ENCODE measurements around the gene APBA2. TPM values are rescaled to one million over a fixed set of nuclear protein-coding genes. Genes with fewer than 3 reads are reported as not detected.
A peak's percentile ranks its signal among the peaks of the same experiment; 100 is the strongest.

APBA2 gene
- total and polyA plus RNA-seq, 5 donors = 0.17 to 0.95 (median 0.38) TPM

DNA sequence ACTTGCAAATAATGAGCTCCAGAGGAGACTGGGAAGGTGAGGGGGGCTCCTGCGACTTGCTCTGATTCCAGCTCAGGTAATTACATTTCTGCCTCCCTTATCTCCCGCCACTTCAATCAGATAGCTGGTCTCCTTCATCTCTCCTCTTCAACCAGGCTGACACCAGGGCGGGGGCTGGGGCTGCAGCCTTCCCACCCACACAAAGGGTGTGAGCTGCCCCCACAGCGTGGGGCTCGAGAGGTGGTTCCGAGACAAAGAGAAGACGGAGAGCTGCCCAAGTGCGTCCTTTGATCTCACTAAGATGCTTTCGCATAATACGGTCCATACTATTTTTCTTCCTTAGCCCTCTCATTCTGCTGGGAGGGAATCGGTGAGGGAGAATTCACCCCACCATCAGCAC lies 244.2 kb downstream of the APBA2 start:
- Histone ChIP-seq H3K27me3 (ENCODE audit: control insufficient read depth, insufficient read depth) (no peaks in the 10 kb centered on the region), H3K4me1 (ENCODE audit: control insufficient read depth, insufficient read depth, low read length) (no peaks in the 10 kb centered on the region), H3K27ac (ENCODE audit: low read length) (no peak overlapping the region), H3K4me3 (ENCODE audit: low read length) (no peak overlapping the region), H3K9me3 (ENCODE audit: control insufficient read depth, low read length) (no peaks in the 10 kb centered on the region)
- peak in 1 of 3 donors; percentile 21 for DNase-seq
- ATAC-seq = no peak
- WGBS = 63% methylated on average over 11 of the region's 11 CpGs
- intact Hi-C loops (cut with DNase I) = loop anchor here in 1 of 4 donors (10.0 kb wide), 1 partner anchor 55 kb away; no protein-coding TSS in a partner anchor

DNA sequence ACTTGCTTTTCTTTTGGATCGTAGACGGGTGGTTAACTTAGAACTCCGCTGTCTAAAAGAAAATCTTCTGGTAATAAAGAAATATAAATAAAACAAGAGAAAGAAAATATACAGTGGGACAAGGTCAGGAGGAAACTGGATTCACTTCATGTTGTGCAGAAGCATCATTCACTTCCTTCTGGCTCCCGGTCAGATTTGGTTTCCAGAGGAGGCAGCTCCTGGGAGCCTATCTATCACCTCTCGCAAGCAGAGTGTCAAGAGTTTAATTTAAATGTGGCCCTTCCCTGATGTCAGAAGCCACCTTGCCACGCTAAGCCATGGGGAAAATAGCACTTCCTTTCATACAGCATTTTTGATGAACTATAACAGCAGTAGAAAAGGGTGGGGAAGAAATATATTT lies 244.7 kb downstream of the APBA2 start:
- WGBS = 53% methylated on average over 6 of the region's 6 CpGs
- H3K4me3 ChIP-seq (ENCODE audit: low read length) = no peak overlapping the region
- DNase-seq (no peak), ATAC-seq (no peak)
- no peaks in the 10 kb centered on the region for H3K27me3 ChIP-seq (ENCODE audit: control insufficient read depth, insufficient read depth)
- H3K4me1 ChIP-seq (ENCODE audit: control insufficient read depth, insufficient read depth, low read length) = no peaks in the 10 kb centered on the region
- H3K9me3 ChIP-seq (ENCODE audit: control insufficient read depth, low read length) = no peaks in the 10 kb centered on the region
- intact Hi-C loops (cut with DNase I) = no loop called here
- no peak overlapping the region for H3K27ac ChIP-seq (ENCODE audit: low read length)

DNA sequence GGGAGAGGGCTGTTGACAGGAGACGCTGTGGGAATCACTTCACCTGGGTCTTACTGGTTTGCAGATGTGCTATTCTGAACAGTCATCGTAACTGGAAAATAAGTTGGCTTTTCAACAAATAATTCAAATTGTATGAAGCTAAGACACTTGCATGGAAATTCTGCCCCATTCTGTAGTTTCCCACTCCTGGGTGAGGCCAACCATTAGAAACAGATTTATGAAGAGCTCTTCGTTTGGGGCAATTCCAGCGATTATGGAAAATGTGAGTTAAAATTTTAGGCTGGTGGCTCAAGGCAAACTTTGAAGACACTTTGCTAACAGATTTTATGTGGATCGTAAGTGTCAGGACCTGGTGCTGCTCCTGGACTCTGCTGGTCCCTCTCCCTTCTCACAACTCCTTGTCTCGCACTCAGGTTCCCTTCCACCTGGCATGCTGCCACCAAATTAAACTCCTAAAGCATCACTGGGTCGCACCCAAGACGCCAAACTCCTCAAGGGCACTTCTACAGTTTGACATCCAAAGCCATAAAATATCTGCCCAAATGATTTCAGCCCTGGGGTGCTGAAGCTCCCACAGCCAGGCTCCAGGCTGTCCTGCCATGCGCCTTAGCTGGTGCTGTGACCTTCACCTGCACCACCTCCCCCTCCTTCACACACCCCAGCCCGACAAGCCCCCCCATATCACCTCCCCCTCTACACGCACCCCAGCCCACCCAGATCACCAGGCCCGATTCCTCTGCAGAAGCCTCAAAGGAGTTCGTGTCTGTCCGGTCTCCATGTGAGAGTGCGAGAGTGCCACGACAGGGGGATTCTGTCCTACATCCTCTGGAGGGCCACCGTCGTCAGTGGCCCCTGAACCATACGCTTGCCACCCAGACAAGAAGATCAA lies 245.4 kb downstream of the APBA2 start:
- H3K4me1 ChIP-seq (ENCODE audit: control insufficient read depth, insufficient read depth, low read length) = no peaks in the 10 kb centered on the region
- intact Hi-C loops (cut with DNase I) = no loop called here
- DNase-seq = peak in 1 of 3 donors; percentile 14

DNA sequence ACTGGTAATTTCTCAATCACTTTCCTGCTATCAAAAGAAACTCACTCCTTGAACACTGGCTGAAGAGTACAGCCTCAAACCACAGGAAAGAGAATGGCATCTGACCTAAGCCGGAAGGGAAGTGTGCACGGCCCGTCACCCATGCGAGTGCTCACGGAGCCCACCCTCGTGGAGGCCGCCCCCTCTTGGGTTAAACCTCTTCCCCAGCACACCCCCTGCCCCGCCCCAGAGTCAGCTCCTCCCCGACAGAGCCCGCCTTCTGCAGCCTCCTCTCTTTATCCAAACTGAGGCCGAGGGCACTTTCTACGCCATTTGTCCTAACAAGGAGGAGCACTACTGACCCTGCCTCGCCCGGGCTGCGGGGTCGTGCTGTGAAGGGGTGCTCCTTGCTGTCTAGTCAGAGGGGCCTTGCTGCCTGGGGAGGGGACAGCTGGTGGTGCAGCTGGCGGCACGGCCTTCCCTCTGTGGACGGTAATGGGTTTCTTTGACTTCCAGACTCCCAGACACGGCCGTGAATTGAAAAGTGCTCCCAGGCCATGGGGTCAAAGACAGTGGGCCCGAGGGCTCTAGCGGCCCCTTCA lies 246.2 kb downstream of the APBA2 start:
- no peaks in the 10 kb centered on the region for H3K4me1 ChIP-seq (ENCODE audit: control insufficient read depth, insufficient read depth, low read length)
- ATAC-seq (no peak), DNase-seq (peak in 1 of 3 donors; percentile 46)
- H3K27me3 ChIP-seq (ENCODE audit: control insufficient read depth, insufficient read depth) = no peaks in the 10 kb centered on the region
- H3K9me3 ChIP-seq (ENCODE audit: control insufficient read depth, low read length) = no peaks in the 10 kb centered on the region
- intact Hi-C loops (cut with DNase I) = no loop called here
- no peak overlapping the region for H3K4me3 ChIP-seq (ENCODE audit: low read length)
- H3K27ac ChIP-seq (ENCODE audit: low read length) = no peak overlapping the region
- WGBS = 61% methylated on average over 23 of the region's 23 CpGs

More for the DNA sequence above, 245.4 kb downstream of the APBA2 start:
- no peaks in the 10 kb centered on the region for H3K9me3 ChIP-seq (ENCODE audit: control insufficient read depth, low read length)
- no peak overlapping the region for H3K27ac ChIP-seq (ENCODE audit: low read length)
- no peak for ATAC-seq
- H3K4me3 ChIP-seq (ENCODE audit: low read length) = no peak overlapping the region
- 68% methylated on average over 19 of the region's 19 CpGs for WGBS
- H3K27me3 ChIP-seq (ENCODE audit: control insufficient read depth, insufficient read depth) = no peaks in the 10 kb centered on the region

DNA sequence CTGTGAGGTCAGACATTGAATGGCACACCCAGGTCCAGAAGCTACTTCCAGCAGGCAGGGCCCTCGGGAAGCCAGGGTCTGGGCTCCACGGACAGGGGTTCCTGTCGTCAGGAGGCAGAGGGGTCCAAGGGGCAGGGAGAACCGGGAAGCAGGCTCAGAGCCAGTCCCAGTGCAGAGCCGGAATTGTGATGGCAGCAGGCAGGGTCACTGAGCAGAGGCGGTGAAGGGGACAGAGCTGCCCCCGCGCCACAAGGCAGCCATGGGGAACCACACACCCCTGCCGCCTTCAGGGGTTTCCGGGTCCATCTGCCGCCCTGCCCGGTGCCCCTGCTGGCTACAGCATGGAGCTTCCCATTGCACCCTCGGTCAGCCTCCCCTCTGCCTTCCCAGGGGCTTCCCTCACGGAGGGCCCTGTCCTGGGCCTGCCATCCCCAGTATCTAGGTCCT lies 247.0 kb downstream of the APBA2 start:
- Histone ChIP-seq H3K9me3 (ENCODE audit: control insufficient read depth, low read length) (no peaks in the 10 kb centered on the region), H3K4me1 (ENCODE audit: control insufficient read depth, insufficient read depth, low read length) (no peaks in the 10 kb centered on the region), H3K27me3 (ENCODE audit: control insufficient read depth, insufficient read depth) (no peaks in the 10 kb centered on the region), H3K4me3 (ENCODE audit: low read length) (no peak overlapping the region), H3K27ac (ENCODE audit: low read length) (no peak overlapping the region)
- intact Hi-C loops (cut with DNase I) = no loop called here
- DNase-seq (peak in 1 of 3 donors; percentile 6), ATAC-seq (no peak)
- 76% methylated on average over 14 of the region's 14 CpGs for WGBS

DNA sequence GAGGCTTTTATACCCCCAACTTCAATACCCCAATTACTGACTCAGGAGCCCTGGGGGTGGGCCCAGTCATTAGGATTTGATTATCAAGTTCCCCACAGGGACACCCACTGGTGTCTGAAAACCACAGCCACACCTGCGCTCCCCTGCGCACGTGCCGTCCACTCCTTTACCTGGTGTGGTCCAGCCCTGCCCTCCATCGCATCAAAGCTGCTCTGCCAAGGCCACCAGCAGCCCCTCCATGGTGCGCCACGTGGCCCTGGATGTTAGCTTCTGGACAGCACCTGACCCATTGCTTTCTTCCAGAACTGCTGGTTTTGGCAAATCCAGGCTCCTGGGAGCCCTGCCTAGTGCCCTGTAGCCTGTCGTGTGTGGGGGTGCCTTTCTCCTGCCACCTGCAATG lies 247.5 kb downstream of the APBA2 start:
- Histone ChIP-seq H3K4me3 (ENCODE audit: low read length) (no peak overlapping the region), H3K4me1 (ENCODE audit: control insufficient read depth, insufficient read depth, low read length) (no peaks in the 10 kb centered on the region), H3K27me3 (ENCODE audit: control insufficient read depth, insufficient read depth) (no peaks in the 10 kb centered on the region), H3K9me3 (ENCODE audit: control insufficient read depth, low read length) (no peaks in the 10 kb centered on the region), H3K27ac (ENCODE audit: low read length) (no peak overlapping the region)
- WGBS = 81% methylated on average over 8 of the region's 8 CpGs
- intact Hi-C loops (cut with DNase I) = no loop called here
- no peak for ATAC-seq
- peak in 1 of 3 donors; percentile 30 for DNase-seq

DNA sequence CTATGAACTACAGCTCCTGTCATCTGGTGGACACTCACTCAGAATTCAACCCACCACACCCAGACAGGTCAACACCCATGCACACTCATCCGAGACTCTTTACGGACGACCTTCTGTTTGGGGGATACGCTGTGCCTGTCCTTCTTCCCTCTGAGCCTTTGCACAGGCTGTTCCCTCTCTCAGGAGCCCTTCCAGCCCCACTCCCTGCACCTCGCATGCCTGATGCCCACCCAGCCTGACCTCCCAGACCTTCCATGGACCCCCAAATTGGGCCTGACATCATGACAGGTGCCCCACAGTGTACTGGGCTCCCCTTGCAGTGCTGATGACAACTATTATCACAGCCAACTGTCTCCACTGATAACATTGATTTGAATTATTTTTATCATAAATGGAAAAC lies 248.0 kb downstream of the APBA2 start:
- DNase-seq (no peak), ATAC-seq (no peak)
- H3K27me3 ChIP-seq (ENCODE audit: control insufficient read depth, insufficient read depth) = no peaks in the 10 kb centered on the region
- no peaks in the 10 kb centered on the region for H3K9me3 ChIP-seq (ENCODE audit: control insufficient read depth, low read length)
- intact Hi-C loops (cut with DNase I) = no loop called here
- no peaks in the 10 kb centered on the region for H3K4me1 ChIP-seq (ENCODE audit: control insufficient read depth, insufficient read depth, low read length)
- no peak overlapping the region for H3K4me3 ChIP-seq (ENCODE audit: low read length)
- H3K27ac ChIP-seq (ENCODE audit: low read length) = no peak overlapping the region
- 89% methylated on average over 5 of the region's 5 CpGs for WGBS

DNA sequence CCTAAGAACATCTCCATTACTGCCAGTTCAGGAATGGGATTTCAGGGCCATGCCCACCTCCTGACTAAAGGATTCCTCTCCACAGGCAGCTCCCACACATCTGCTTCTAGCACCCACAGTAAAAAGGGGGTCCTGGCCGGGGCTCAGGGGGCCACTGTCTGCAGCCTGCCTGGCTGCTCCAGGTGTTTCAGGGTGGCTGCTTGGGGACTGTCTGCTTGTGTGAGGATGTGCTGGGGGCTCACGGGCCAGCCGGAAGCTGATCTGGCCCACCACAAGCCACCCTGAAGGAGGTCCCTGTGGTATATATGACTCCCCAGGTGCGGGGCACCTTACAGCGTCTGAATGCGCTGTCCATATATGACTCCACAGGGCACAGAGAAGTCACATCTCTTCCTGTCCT lies 248.5 kb downstream of the APBA2 start:
- no peaks in the 10 kb centered on the region for H3K27me3 ChIP-seq (ENCODE audit: control insufficient read depth, insufficient read depth)
- H3K4me1 ChIP-seq (ENCODE audit: control insufficient read depth, insufficient read depth, low read length) = no peaks in the 10 kb centered on the region
- H3K4me3 ChIP-seq (ENCODE audit: low read length) = no peak overlapping the region
- H3K27ac ChIP-seq (ENCODE audit: low read length) = no peak overlapping the region
- H3K9me3 ChIP-seq (ENCODE audit: control insufficient read depth, low read length) = no peaks in the 10 kb centered on the region
- DNase-seq (peak in 1 of 3 donors; percentile 16), ATAC-seq (no peak)
- WGBS = 90% methylated on average over 6 of the region's 6 CpGs
- intact Hi-C loops (cut with DNase I) = no loop called here

DNA sequence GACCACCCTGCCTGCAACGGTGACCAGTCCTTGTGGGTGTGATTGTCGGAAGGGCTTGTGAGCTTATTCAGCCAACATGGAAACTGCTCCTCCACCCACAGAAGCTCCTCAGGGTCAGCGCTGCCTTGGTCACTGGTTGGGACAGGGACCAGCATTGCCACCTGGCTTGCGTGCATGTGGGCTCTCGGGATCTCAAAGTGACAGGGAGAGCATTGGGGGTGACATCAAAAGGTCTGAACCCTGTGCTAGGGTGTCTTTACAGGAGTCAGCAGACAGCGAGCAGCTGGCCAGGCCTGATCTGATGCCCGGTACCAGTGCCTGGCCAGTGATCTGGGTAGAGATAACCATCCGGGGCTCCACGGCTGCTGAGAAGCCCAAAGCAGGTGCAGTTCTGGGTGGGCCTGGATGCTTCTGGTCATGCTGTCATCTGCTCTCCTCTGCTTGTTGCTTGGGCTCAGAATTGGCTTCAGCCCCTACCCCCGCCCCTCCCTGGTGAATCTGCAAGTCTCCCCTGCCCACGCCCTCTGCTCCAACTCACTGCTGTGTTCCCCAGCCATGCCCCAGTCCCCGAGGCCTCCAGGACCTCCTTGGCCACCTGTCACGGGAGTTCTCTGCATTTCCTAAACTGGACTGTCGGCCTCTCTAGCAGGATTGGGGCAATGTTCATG lies 249.0 kb downstream of the APBA2 start:
- H3K27me3 ChIP-seq (ENCODE audit: control insufficient read depth, insufficient read depth) = no peaks in the 10 kb centered on the region
- no peak for ATAC-seq
- H3K4me3 ChIP-seq (ENCODE audit: low read length) = no peak overlapping the region
- WGBS = 82% methylated on average over 14 of the region's 14 CpGs
- H3K4me1 ChIP-seq (ENCODE audit: control insufficient read depth, insufficient read depth, low read length) = no peaks in the 10 kb centered on the region
- intact Hi-C loops (cut with DNase I) = no loop called here
- peak in 1 of 3 donors; percentile 16 for DNase-seq
- H3K9me3 ChIP-seq (ENCODE audit: control insufficient read depth, low read length) = no peaks in the 10 kb centered on the region
- no peak overlapping the region for H3K27ac ChIP-seq (ENCODE audit: low read length)

DNA sequence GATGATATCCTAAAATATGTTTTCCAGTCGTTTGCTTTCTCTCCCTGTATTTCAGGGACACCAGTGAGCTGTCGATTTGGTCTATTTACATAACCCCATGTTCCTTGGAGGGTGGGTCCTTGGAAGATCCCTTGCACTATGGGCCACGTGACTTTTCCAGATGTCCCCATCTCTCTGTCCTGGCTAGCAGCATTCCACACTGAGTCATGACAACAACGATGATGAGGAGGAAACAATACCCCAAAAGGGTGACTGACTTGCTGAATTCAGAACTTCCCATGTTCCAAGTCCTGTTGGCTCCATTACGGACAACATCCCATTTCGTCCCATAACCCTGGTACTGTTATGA lies 249.5 kb downstream of the APBA2 start:
- H3K9me3 ChIP-seq (ENCODE audit: control insufficient read depth, low read length) = no peaks in the 10 kb centered on the region
- DNase-seq (no peak), ATAC-seq (no peak)
- no peak overlapping the region for H3K4me3 ChIP-seq (ENCODE audit: low read length)
- intact Hi-C loops (cut with DNase I) = no loop called here
- no peaks in the 10 kb centered on the region for H3K27me3 ChIP-seq (ENCODE audit: control insufficient read depth, insufficient read depth)
- no peak overlapping the region for H3K27ac ChIP-seq (ENCODE audit: low read length)
- 62% methylated on average over 6 of the region's 6 CpGs for WGBS
- H3K4me1 ChIP-seq (ENCODE audit: control insufficient read depth, insufficient read depth, low read length) = no peaks in the 10 kb centered on the region
